Stromal cell of bone marrow (primary cell): Measurements from ENCODE around the gene DOCK10.
A peak's percentile ranks its signal among the peaks of the same experiment; 100 is the strongest.

Source experiments
- DNase-seq: peaks from one replicate; pipeline ENCODE4 v3.0.0-alpha.2; 2012; ENCODE audit warnings: low read depth

DOCK10 gene

GRCh38 chr2:225011585-225011984, 30.7 kb downstream of the DOCK10 start:
- no peak for DNase-seq

GRCh38 chr2:225010804-225011203, 31.5 kb downstream of the DOCK10 start:
- DNase-seq, result peak; percentile 77

GRCh38 chr2:225009768-225010167, 32.5 kb downstream of the DOCK10 start:
- no peak for DNase-seq

GRCh38 chr2:225008935-225009334, 33.3 kb downstream of the DOCK10 start:
- no peak for DNase-seq

GRCh38 chr2:225008179-225008856, 34.0 kb downstream of the DOCK10 start:
- DNase-seq, result no peak

GRCh38 chr2:225006730-225007129, 35.5 kb downstream of the DOCK10 start:
- no peak for DNase-seq

GRCh38 chr2:225004597-225004996, 37.7 kb downstream of the DOCK10 start:
- DNase-seq, result no peak

- no peak for DNase-seq
Measured at GRCh38 chr2:225002656-225003045, 39.6 kb downstream of the DOCK10 start.

- peak; percentile 70 for DNase-seq
Measured at GRCh38 chr2:225002039-225002655, 40.1 kb downstream of the DOCK10 start.

GRCh38 chr2:224999754-225000153, 42.5 kb downstream of the DOCK10 start:
- peak; percentile 12 for DNase-seq

- DNase-seq, result no peak
Measured at GRCh38 chr2:224999321-224999720, 42.9 kb downstream of the DOCK10 start.

- DNase-seq, result no peak
Measured at GRCh38 chr2:224997802-224998201, 44.5 kb downstream of the DOCK10 start.

GRCh38 chr2:224995419-224995818, 46.8 kb downstream of the DOCK10 start:
- no peak for DNase-seq

GRCh38 chr2:224994242-224994823, 47.9 kb downstream of the DOCK10 start:
- DNase-seq, result no peak

GRCh38 chr2:224990710-224991109, 51.6 kb downstream of the DOCK10 start:
- no peak for DNase-seq

GRCh38 chr2:224987733-224988132, 54.5 kb downstream of the DOCK10 start:
- no peak for DNase-seq

GRCh38 chr2:224986477-224986876, 55.8 kb downstream of the DOCK10 start:
- DNase-seq, result no peak

GRCh38 chr2:224984637-224985036, 57.6 kb downstream of the DOCK10 start:
- no peak for DNase-seq

GRCh38 chr2:224983712-224984554, 58.3 kb downstream of the DOCK10 start:
- DNase-seq, result no peak

GRCh38 chr2:224982910-224983711, 59.2 kb downstream of the DOCK10 start:
- peak; percentile 92 for DNase-seq

GRCh38 chr2:224982226-224982625, 60.0 kb downstream of the DOCK10 start:
- no peak for DNase-seq
